ENCODE data around the gene CES2. TPM values are rescaled to one million over a fixed set of nuclear protein-coding genes. Genes with fewer than 3 reads are reported as not detected.
"Not testable (repeated sequence)": the region's sequence is repeated elsewhere in the genome, so short reads cannot be mapped to it uniquely, and the experiment has no call there.

The CES2 gene
- polyA plus RNA-seq, 1 donor: 26.3 TPM

DNA sequence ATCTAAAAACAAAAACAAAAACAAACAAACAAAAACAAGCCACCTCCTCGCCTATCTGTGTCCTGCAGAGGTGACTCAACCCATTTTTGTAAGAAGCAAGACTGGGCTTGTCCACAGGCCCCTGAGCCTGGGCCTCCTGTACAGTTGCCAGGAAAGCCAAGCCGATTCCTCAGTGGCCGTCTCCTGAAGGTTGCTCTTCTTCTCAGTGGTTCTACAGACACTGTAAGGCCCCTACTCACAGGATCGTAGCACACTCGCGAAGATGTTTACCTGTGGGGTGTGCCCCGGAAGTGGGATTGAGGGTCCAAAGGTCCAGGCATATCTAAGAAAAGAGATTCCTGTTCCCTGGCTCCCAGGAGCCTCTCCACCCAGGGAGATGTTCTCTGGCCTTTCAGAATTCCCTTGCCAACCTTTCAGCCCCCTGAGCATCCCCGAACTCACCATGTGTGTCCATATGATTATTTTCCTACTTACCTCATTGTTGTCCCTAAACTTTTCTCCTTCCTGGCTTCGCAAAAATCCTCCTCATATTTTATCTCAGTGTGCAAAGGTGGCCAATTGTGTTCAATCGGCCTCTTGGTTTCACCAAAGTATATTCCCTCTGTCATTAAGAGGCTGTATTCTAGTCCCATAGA, 18.3 kb downstream of the CES2 start:
- DNase-seq (ENCODE audit: low read depth): no peak

- DNase-seq (ENCODE audit: low read depth): peak; percentile 50
These were observed 18.9 kb downstream of the CES2 start for GRCh38 chr16:66954097-66954659.

- not testable (repeated sequence) for DNase-seq (ENCODE audit: low read depth)
These were observed 20.2 kb downstream of the CES2 start for GRCh38 chr16:66955363-66956153.

GRCh38 chr16:66956154-66956457, 20.8 kb downstream of the CES2 start:
- DNase-seq (ENCODE audit: low read depth): not testable (repeated sequence)

DNA sequence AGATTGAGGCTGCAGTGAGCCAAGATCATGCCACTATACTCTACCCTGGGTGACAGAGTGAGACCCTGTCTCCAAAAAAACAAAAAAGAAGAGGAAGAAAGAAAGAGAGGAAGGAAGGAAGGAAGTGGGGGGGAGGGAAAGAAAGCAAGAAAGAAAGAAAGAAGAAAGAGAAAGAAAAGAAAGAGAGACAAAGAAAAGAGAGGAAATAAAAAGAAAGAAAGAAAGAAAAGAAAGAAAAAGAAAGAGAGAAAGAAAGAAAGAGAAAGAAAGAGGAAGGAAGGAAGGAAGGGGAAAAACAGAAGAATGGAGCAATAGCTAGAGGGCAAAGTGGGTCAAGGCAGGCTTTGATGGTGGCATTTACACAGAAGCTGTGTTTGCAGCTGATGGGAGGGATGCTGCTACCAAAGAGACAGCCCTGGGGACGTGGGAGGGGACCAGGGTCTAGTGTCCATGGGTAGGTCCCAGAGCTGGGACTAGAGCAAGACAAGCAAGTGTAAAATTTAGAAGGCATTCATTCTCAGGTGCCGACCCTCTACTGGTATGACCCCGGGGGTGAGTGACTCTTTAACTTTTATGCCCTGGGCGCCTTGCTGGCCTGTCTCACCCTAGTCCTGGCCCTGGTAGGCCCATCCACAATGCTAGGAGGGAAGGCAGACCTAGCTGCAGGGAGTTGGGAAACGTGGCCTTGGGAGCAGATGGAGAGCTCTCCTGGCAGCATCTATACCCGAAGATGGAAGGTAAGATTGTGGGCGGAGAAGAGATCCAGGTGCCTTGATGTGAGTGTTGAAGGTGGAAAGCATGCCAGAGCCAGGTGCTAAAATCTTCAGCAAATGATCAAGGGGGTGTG, 23.8 kb downstream of the CES2 start:
- no peak for DNase-seq (ENCODE audit: low read depth)

GRCh38 chr16:66959704-66960161, 24.4 kb downstream of the CES2 start:
- no peak for DNase-seq (ENCODE audit: low read depth)

DNA sequence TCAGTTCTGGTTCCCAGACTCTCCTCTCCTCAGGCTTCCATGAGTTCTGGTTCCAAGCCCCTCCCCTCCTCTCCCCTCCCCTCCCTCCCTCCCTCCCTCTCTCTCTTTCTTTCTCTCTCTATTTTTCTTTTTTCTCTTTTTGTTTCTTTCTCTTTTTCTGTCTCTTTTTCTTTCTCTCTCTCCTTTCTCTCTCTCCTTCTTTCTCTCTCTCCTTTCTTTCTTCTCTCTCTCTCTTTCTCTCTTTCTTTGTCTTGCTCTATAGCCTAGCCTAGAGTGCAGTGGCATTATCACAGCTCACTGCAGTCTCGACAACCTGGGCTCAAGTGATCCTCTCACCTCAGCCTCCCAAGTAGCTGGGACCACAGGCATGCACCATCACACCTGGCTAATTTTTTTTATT, 25.0 kb downstream of the CES2 start:
- DNase-seq (ENCODE audit: low read depth): no peak

GRCh38 chr16:66961065-66961744, 25.9 kb downstream of the CES2 start, which contains the start of gene CES3:
Gene CES3, plus strand, starts transcription at chr16:66961266. Its CDS starts 42 bp downstream, at chr16:66961308.
- no peak for DNase-seq (ENCODE audit: low read depth)

GRCh38 chr16:66961914-66962313, 26.6 kb downstream of the CES2 start:
- DNase-seq (ENCODE audit: low read depth): no peak

DNA sequence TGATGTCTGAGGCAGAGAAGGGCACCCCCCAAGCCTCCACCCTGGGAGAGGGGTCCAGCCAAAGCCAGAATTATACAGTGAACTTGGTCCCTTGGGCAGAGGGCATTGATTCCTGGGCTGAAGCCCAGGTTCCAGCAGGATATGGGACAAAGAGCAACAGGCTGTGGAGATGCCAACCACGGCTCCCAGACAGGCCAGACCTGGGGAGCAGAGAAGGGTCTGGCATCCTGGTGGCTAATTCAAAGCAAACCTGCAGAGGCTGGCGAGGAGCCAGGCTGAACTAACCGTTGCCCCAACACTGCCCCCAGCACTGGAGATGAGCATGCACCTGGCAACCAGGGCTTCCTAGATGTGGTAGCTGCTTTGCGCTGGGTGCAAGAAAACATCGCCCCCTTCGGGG, 28.7 kb downstream of the CES2 start:
- no peak for DNase-seq (ENCODE audit: low read depth)

DNA sequence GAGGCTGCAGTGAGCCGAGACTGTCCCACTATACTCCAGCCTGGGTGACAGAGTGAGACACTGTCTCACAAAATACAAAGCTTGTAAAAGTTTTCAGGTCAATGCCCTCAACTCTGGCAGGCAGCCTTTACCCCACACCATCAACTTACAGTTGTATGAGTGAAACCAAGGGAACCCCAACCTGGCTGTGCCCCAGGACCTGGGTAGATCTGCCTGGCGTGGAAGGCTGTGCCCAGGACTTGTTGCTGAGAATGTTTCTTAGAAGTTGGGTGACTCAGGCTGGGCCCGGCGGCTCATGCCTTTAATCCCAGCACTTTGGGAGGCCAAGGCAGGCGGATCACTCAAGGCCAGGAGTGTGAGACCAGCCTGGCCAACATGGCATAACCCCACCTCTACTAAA, 33.5 kb downstream of the CES2 start:
- DNase-seq (ENCODE audit: low read depth): no peak

- no peak for DNase-seq (ENCODE audit: low read depth)
These were observed 35.7 kb downstream of the CES2 start for GRCh38 chr16:66970775-66971720.

DNA sequence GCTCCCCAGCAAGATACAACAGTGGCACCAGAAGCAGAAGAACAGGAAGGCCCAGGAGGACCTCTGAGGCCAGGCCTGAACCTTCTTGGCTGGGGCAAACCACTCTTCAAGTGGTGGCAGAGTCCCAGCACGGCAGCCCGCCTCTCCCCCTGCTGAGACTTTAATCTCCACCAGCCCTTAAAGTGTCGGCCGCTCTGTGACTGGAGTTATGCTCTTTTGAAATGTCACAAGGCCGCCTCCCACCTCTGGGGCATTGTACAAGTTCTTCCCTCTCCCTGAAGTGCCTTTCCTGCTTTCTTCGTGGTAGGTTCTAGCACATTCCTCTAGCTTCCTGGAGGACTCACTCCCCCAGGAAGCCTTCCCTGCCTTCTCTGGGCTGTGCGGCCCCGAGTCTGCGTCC, 37.7 kb downstream of the CES2 start:
- no peak for DNase-seq (ENCODE audit: low read depth)

DNA sequence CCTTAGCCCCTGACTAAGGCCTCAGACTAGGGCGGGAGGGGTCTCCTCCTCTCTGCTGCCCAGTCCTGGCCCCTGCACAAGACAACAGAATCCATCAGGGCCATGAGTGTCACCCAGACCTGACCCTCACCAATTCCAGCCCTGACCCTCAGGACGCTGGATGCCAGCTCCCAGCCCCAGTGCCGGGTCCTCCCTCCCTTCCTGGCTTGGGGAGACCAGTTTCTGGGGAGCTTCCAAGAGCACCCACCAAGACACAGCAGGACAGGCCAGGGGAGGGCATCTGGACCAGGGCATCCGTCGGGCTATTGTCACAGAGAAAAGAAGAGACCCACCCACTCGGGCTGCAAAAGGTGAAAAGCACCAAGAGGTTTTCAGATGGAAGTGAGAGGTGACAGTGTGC, 38.4 kb downstream of the CES2 start:
- no peak for DNase-seq (ENCODE audit: low read depth)

DNA sequence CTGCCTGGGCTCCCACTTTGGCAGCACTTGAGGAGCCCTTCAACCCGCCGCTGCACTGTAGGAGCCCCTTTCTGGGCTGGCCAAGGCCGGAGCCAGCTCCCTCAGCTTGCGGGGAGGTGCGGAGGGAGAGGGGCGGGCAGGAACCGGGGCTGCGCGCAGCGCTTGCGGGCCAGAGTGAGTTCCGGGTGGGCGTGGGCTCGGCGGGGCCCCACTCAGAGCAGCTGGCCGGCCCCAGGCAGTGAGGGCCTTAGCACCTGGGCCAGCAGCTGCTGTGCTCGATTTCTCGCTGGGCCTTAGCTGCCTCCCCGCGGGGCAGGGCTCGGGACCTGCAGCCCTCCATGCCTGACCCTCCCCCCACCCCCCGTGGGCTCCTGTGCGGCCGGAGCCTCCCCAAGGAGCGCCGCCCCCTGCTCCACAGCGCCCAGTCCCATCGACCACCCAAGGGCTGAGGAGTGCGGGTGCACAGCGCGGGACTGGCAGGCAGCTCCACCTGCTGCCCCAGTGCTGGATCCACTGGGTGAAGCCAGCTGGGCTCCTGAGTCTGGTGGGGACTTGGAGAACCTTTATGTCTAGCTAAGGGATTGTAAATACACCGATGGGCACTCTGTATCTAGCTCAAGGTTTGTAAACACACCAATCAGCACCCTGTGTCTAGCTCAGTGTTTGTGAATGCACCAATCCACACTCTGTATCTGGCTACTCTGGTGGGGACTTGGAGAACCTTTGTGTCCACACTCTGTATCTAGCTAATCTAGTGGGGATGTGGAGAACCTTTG, 39.0 kb downstream of the CES2 start:
- DNase-seq (ENCODE audit: low read depth): not testable (repeated sequence)

DNA sequence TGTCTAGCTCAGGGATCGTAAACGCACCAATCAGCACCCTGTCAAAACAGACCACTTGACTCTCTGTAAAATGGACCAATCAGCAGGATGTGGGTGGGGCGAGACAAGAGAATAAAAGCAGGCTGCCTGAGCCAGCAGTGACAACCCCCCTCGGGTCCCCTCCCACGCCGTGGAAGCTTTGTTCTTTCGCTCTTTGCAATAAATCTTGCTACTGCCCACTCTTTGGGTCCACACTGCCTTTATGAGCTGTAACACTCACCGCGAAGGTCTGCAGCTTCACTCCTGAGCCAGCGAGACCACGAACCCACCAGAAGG, 39.6 kb downstream of the CES2 start:
- not testable (repeated sequence) for DNase-seq (ENCODE audit: low read depth)

- DNase-seq (ENCODE audit: low read depth): no peak
These were observed 40.1 kb downstream of the CES2 start for GRCh38 chr16:66975302-66975893.

DNA sequence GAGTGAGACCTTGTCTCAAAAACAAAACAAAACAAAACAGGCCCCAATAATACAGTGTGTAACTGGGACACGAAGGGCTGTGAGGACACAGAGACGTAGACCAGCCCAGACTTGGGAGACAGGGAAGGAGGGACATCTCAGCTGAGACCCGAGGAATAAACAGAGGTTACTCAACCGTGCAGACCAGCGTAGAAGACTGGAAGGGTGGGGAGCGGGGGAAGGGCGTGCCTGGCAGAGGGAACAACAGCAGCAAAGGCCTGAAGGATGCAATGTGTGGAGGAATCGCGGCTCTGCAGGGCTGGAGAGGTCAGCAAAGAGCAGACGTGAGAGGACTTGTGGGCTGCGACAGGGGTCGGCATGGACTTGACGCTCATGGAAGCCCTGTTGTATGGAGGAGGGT, 41.4 kb downstream of the CES2 start:
- no peak for DNase-seq (ENCODE audit: low read depth)
